Esophagus squamous epithelium (tissue), 4 donors: ENCODE results near the gene BUD31.

ENCODE experiments used
- CTCF ChIP-seq, 6 experiments: fragments of 450-650 bp in 4 of 6; fragments of 200-600 bp in 2 of 6; sonication (generic) in 2 of 6; IDR thresholded peaks; one replicate each; pipeline ENCODE4 v1.5.1; 2016 to 2019; ENCODE audit warnings: antibody characterized with exemption in 6 of 6, mild to moderate bottlenecking in 4 of 6, moderate library complexity in 4 of 6
- POLR2A ChIP-seq, 4 donors: fragments of 450-650 bp; IDR thresholded peaks; one replicate each; pipeline ENCODE4 v1.6.1; 2017; ENCODE audit warnings: antibody characterized with exemption in 4 of 4, mild to moderate bottlenecking in 4 of 4, moderate library complexity in 3 of 4

GRCh38 chr7:99392046-99392445 is 16.7 kb upstream of the BUD31 start:
- TF ChIP-seq CTCF (IDR thresholded peaks at IDR 0.05) (no peak), POLR2A (IDR thresholded peaks at IDR 0.05) (peak in 1 of 4 donors; percentile 8)
